Renal cortex interstitium (tissue), 11 donors: ENCODE measurements around the gene ENTREP3. TPM values are rescaled to one million over a fixed set of nuclear protein-coding genes. Genes with fewer than 3 reads are reported as not detected.

Experiments
- DNase-seq, 11 donors: peaks; one replicate each; pipeline ENCODE4 v3.0.0-alpha.2; 2013; ENCODE audit warnings: low read depth in 9 of 11, low spot score in 4 of 11; ENCODE audit errors: extremely low read depth in 1 of 11
- polyA plus RNA-seq, 3 donors: library from polyadenylated mRNA; unstranded; fragments of 120-200 nt; gene quantifications; one replicate each; pipeline ENCODE4 v1.2.1, GENCODE V29; 2013; ENCODE audit not compliant: insufficient read length in 3 of 3

The ENTREP3 gene
- polyA plus RNA-seq, 3 donors: 20.9 to 31.5 (median 28.1) TPM

GRCh38 chr1:155208541-155209311 is 46.6 kb downstream of the ENTREP3 start, which contains the start of gene MTX1:
Gene MTX1, plus strand, starts transcription at chr1:155208695. Its CDS starts 110 bp downstream, at chr1:155208805.
- peak in 8 of 11 donors; percentile 81 to 89 (median 84) for DNase-seq

GRCh38 chr1:155207806-155208540 is 47.3 kb downstream of the ENTREP3 start, which contains the start of gene THBS3:
Gene THBS3, minus strand, starts transcription at chr1:155207897. Its CDS starts 21 bp downstream, at chr1:155207876.
- no peak for DNase-seq

- DNase-seq: peak in 6 of 11 donors; percentile 64 to 78 (median 72)
Observed at GRCh38 chr1:155206891-155207805, 48.1 kb downstream of the ENTREP3 start.

DNA sequence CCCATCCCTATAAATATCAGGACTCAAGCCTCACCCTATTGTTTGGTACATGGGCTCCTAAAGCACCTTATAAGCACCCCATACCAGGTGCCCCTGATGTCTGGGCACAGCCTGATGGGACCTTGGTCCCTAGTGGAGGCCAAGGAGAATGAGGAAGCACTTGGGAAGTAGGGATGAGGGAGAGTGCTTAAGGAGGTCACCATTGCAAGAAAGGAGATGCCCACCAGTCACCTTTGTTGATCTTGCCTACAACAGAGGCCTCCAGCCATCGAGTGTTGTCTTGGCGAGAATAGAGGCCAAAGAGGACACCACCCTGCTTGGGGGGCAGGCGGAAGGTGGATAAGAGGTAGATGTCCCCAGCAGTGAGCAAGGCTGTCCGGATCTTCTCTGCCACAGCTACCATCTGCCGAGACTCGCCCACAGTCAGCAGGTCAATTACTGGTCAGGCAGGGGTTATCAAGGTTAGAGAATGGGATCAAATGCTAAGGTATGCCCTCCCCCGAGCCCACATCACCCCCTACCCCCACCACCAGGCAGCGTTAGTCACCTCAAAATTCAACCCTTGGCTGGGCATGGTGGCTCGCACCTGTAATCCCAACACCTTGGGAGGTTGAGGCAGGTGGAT is 49.2 kb downstream of the ENTREP3 start:
- no peak for DNase-seq

GRCh38 chr1:155205035-155205434 is 50.2 kb downstream of the ENTREP3 start:
- DNase-seq: no peak

DNA sequence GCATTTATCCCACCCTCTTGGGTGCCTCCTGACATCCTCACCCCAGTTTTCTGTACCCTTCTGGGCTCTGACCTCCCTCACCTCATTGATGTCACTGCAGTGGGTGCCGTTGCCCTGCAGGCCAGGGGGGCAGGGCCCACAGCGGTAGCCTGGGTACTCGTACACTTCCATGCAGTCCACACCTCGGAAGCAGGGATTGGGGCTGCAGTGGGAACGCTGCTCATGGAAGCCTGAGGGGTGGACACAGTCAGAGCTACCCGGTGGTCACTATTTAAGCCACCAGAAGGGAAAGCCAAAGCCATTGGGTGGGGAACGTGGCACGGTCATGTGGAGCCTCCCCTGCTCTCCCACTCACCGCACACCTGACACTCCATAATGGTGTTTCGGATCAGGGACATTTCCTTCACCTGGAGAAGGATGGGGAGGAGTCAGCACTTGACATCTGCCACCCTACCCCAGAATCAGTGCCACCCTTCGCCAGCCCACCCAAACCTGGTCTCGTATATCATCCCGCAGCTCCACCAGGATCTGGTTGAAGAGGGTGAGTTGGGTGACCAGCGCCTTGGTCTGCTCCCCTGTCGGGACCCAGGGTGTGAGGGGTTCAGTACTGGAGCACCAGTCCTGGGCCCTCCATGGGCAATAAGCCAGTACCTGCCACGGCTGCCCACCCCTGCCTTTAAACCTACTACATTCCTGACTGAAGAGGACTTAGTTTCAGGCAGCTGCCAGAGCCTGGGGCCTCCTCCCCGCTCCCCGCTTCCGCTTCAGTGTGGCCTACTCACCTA is 52.4 kb downstream of the ENTREP3 start:
- DNase-seq: no peak

- no peak for DNase-seq
Observed at GRCh38 chr1:155202198-155202597, 53.1 kb downstream of the ENTREP3 start.

- no peak for DNase-seq
Observed at GRCh38 chr1:155200920-155201319, 54.4 kb downstream of the ENTREP3 start.

DNA sequence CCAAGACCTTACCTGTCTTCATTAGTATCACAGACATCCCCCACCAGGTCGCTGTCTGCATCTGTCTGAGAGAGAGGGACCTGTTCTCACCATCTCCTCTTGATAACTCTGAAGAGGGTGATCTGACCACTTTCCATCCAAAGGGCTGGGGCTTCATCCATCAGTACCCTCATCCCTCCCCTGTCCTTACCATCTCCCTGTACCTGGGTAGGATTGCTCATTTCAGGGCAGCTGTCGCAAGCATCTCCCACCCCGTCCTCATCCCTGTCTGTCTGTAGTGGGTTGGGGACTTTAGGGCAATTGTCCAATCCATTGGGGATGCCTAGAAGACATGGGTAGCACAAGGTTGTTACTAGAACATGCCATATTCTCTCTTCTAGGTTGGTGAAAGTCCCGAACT is 55.5 kb downstream of the ENTREP3 start:
- no peak for DNase-seq

DNA sequence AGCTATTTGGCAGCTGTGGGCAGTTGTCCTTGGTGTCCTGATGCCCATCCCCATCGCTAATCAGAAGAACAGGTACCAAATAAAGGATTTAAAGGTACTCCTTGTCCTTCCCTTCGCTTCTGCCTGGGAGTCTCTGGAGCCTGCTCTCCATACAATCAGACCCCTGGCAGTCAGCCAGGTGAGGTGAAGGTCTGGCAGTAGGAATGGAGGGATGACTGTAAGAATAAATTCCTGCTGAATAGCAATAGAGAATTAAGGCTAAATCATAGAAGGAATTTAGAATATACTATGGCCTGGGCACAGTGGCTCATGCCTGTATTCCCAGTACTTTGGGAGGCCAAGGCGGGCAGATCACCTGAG is 56.8 kb downstream of the ENTREP3 start:
- no peak for DNase-seq

DNA sequence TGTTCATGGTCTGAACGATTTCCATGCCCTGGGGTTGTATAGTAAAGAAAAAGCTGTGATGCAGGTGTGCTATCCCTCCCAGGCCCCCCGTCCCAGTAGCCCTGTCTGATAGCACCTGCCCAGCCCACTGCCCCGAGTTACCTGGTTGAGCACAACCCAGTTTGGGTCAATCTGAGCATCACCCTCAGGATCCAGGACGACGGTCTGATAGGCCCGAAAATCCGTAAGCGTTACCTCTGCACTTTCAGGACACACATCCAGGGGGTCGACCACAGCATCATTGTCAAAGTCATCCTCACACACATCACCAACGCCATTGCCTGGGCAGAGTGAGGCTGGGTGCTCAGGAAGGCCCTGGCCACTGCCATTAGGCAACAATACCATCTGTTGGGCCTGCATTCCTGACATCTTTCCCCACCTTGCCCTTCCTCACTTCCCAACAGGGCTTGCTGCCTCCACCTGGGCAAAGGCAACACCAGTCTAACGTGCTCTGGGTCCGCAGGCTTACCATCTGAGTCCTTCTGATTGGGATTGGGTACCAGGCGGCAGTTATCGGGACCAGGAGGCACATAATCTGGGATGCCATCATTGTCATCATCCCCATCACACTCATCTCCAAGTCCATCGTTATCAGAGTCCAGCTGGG is 57.3 kb downstream of the ENTREP3 start:
- DNase-seq: no peak

Other genes with a start within 250 kb of the ENTREP3 start
- 1 to 10 TPM; 1.3 to 3.2 (median 2.1) TPM for gene DCST2, start 221.7 kb downstream of the ENTREP3 start, polyA plus RNA-seq
- under 1 TPM; 0.12 to 0.61 (median 0.32) TPM for gene DCST1, start 221.7 kb downstream of the ENTREP3 start, polyA plus RNA-seq
- 10 to 100 TPM; 31.5 to 61.4 (median 57.2) TPM for gene ADAM15, start 204.2 kb downstream of the ENTREP3 start, polyA plus RNA-seq
- gene EFNA4, start 191.7 kb downstream of the ENTREP3 start, polyA plus RNA-seq: 10 to 100 TPM; 18.5 to 21.2 (median 19.1) TPM
- 1 to 10 TPM; 6.7 to 7.2 (median 7.2) TPM for gene EFNA3, start 176.6 kb downstream of the ENTREP3 start, polyA plus RNA-seq
- gene EFNA1, start 127.6 kb downstream of the ENTREP3 start, polyA plus RNA-seq: 10 to 100 TPM; 60.4 to 78.9 (median 65.0) TPM
- 10 to 100 TPM; 48.7 to 64.8 (median 55.5) TPM for gene SLC50A1, start 119.6 kb downstream of the ENTREP3 start, polyA plus RNA-seq
- 10 to 100 TPM; 33.0 to 50.0 (median 46.7) TPM for gene DPM3, start 115.0 kb downstream of the ENTREP3 start, polyA plus RNA-seq
- gene KRTCAP2, start 82.2 kb downstream of the ENTREP3 start, polyA plus RNA-seq: 100 to 1,000 TPM; 142 to 152 (median 147) TPM
- 1 to 10 TPM; 3.2 to 5.7 (median 4.0) TPM for gene TRIM46, start 81.6 kb downstream of the ENTREP3 start, polyA plus RNA-seq
- gene THBS3, start 47.6 kb downstream of the ENTREP3 start, polyA plus RNA-seq: 10 to 100 TPM; 35.1 to 51.0 (median 35.4) TPM
- gene MTX1, start 46.8 kb downstream of the ENTREP3 start, polyA plus RNA-seq: 10 to 100 TPM; 37.0 to 47.7 (median 41.8) TPM
- 10 to 100 TPM; 52.0 to 65.1 (median 61.8) TPM for gene SCAMP3, start 6.9 kb upstream of the ENTREP3 start, polyA plus RNA-seq
- 10 to 100 TPM; 78.3 to 96.6 (median 82.5) TPM for gene CLK2, start 18.0 kb upstream of the ENTREP3 start, polyA plus RNA-seq
- 10 to 100 TPM; 11.5 to 14.0 (median 11.8) TPM for gene HCN3, start 22.0 kb upstream of the ENTREP3 start, polyA plus RNA-seq
- gene PKLR, start 46.0 kb upstream of the ENTREP3 start, polyA plus RNA-seq: 1 to 10 TPM; 7.5 to 9.1 (median 8.8) TPM
- 100 to 1,000 TPM; 169 to 212 (median 174) TPM for gene FDPS, start 53.4 kb upstream of the ENTREP3 start, polyA plus RNA-seq
- 10 to 100 TPM; 30.2 to 38.1 (median 34.2) TPM for gene RUSC1, start 65.4 kb upstream of the ENTREP3 start, polyA plus RNA-seq